HAP-1 (cell line): ENCODE data around the gene ACER3.
"Not testable (repeated sequence)": the region's sequence is repeated elsewhere in the genome, so short reads cannot be mapped to it uniquely, and the experiment has no call there.

Experiments
- DNase-seq, 2 experiments: peaks; one replicate each; pipeline ENCODE4 v3.0.0-alpha.2; 2016 to 2020; ENCODE audit warnings: low spot score in 2 of 2
- H3K27me3 ChIP-seq: fragments of 250-450 bp; sonication (Bioruptor Pico); 2 replicates; pipeline ENCODE4 v1.5.1; 2020; ENCODE audit warnings: low read depth, mild to moderate bottlenecking, moderate library complexity
- H3K36me3 ChIP-seq: fragments of 250-450 bp; sonication (Bioruptor Pico); replicated peaks from 2 replicates; pipeline ENCODE4 v1.5.1; 2020; ENCODE audit warnings: mild to moderate bottlenecking
- H3K4me1 ChIP-seq: fragments of 250-450 bp; sonication (Bioruptor Pico); 2 replicates; pipeline ENCODE4 v1.5.1; 2020; ENCODE audit warnings: mild to moderate bottlenecking
- H3K4me3 ChIP-seq: fragments of 250-450 bp; sonication (Bioruptor Pico); 2 replicates; pipeline ENCODE4 v1.5.1; 2020; ENCODE audit warnings: mild to moderate bottlenecking, moderate library complexity
- H3K9me3 ChIP-seq: fragments of 250-450 bp; sonication (Bioruptor Pico); 2 replicates; pipeline ENCODE4 v1.5.1; 2020; ENCODE audit warnings: mild to moderate bottlenecking, moderate library complexity
- in situ Hi-C: fragments of 300-500 bp; cut with MboI; formaldehyde crosslinking; loops from 3 replicates; pipeline ENCODE4 v1.14.3; 2020; ENCODE audit warnings: low sequenced_read_pairs, inconsistent platforms, mixed read lengths

The ACER3 gene

GRCh38 chr11:76860539-76861475 lies at the start of gene ACER3:
ACER3 (plus strand) TSS chr11:76860918; CDS start chr11:76860977, 59 bp downstream.
- Histone ChIP-seq H3K36me3 (no peaks in the 10 kb centered on the region; the same call in 1 of the 2 replicates), H3K27me3 (no peaks in the 10 kb centered on the region), H3K4me3 (peak within 1 kb of the TSS; percentile 89), H3K4me1 (peaks cover 14% of the 10 kb centered on the region), H3K9me3 (no peaks in the 10 kb centered on the region)
- in situ Hi-C loops, result no loop called here
- DNase-seq, result peak; percentile 88 to 95

DNA sequence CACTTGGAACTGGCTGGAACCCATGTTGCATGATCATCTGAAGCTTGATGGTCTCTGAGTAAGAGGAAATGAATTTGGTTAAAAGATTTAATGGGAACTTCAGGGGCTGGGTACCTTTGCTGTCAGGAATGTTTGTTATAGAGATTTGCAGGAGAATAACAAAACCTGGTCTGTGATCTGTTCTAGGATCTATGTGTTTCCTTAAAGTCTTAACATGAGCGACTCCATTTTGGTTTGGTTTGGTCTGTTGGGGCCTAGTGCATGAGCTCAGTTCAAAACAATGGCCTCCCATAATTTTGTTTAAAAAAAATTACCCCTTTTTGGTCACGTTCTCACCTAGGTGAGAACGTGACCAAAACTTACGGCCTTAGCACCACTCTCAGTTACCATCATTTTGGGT lies 49.5 kb upstream of the ACER3 start:
- in situ Hi-C loops, result no loop called here
- no peaks in the 10 kb centered on the region for H3K4me1 ChIP-seq
- no peak for DNase-seq
- H3K4me3 ChIP-seq, result no peak overlapping the region
- no peaks in the 10 kb centered on the region for H3K36me3 ChIP-seq
- H3K27me3 ChIP-seq, result no peaks in the 10 kb centered on the region
- peaks cover 9% of the 10 kb centered on the region for H3K9me3 ChIP-seq

DNA sequence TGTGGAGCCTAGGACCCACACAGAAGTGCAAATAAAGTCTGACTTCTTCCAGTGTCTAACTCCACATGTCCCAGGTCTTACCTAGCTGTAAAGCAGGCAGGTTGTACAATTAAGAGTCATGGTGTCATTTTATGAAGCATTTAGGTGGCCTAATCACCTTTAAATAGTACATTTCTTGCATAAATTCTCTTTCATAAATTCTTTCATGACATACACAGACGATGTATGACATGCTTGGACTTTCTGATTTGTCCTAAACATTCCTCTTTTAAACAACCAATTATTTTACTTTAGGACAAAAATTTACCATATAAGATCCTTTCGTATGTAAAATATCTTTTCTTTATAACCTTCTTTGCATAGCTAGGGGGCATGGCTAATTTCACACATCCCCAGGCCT lies 46.3 kb upstream of the ACER3 start:
- no peaks in the 10 kb centered on the region for H3K27me3 ChIP-seq
- no peak overlapping the region for H3K4me3 ChIP-seq
- no peak for DNase-seq
- H3K9me3 ChIP-seq, result peaks cover 9% of the 10 kb centered on the region
- in situ Hi-C loops, result no loop called here
- no peaks in the 10 kb centered on the region for H3K36me3 ChIP-seq
- H3K4me1 ChIP-seq, result no peaks in the 10 kb centered on the region

- H3K9me3 ChIP-seq, result peaks cover 11% of the 10 kb centered on the region
- H3K4me1 ChIP-seq, H3K4me3 ChIP-seq, DNase-seq, H3K27me3 ChIP-seq, in situ Hi-C loops, H3K36me3 ChIP-seq: not testable (repeated sequence)
These were observed 45.0 kb upstream of the ACER3 start for GRCh38 chr11:76815678-76816077.

- Histone ChIP-seq H3K9me3 (peaks cover 6% of the 10 kb centered on the region), H3K27me3 (no peaks in the 10 kb centered on the region), H3K4me3 (no peak overlapping the region), H3K36me3 (no peaks in the 10 kb centered on the region), H3K4me1 (no peaks in the 10 kb centered on the region)
- no peak for DNase-seq
- in situ Hi-C loops, result no loop called here
These were observed 40.5 kb upstream of the ACER3 start for GRCh38 chr11:76820184-76820566.

DNA sequence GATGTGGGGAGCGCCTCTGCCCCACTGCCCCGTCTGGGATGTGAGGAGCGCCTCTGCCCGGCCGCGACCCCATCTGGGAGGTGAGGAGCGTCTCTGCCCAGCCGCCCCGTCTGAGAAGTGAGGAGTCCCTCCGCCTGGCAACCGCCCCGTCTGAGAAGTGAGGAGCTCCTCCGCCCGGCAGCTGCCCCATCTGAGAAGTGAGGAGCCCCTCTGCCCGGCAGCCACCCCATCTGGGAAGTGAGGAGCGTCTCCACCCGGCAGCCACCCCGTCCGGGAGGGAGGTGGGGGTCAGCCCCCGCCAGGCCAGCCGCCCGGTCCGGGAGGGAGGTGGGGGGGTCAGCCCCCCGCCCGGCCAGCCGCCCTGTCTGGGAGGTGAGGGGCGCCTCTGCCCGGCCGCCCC lies 39.3 kb upstream of the ACER3 start:
- H3K27me3 ChIP-seq, H3K36me3 ChIP-seq, in situ Hi-C loops, DNase-seq, H3K4me3 ChIP-seq, H3K4me1 ChIP-seq, H3K9me3 ChIP-seq: not testable (repeated sequence)

GRCh38 chr11:76822406-76822805 lies 38.3 kb upstream of the ACER3 start:
- Histone ChIP-seq H3K36me3 (no peaks in the 10 kb centered on the region), H3K4me1 (no peaks in the 10 kb centered on the region)
- in situ Hi-C loops, result no loop called here

DNA sequence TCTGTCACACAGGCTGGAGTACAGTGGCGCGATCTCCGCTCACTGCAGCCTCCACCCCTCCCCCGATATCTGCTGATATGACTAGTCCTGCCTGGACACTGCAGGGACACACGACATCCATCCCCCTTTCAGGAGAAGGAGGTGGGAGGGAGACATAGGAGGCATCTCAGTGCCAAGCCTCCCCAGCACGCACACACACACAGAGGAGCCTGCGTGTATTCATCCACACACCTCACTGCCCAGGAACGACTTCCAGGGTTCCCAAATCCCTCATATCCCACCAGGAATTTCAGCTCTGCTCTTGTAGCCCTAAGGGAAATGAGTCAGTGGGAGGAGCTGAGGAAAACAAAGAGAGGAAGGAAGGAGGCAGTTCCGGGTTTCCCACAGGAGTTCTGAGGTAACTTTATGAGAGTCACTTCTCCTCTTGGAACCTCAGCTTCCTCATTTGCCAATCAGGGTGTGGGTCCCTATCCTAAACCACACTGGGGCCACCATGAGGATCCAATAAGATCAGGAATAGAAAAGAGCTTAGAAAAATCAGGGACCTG lies 37.2 kb upstream of the ACER3 start:
- DNase-seq, result peak in 1 of 2 experiments; percentile 46
- in situ Hi-C loops, result no loop called here

More at GRCh38 chr11:76822406-76822805, 38.3 kb upstream of the ACER3 start:
- H3K4me3 ChIP-seq, result no peak overlapping the region
- no peaks in the 10 kb centered on the region for H3K27me3 ChIP-seq
- 0 out of 2 replicates have a peak, but pooled peaks cover 2% of the 10 kb centered on the region for H3K9me3 ChIP-seq
- DNase-seq, result no peak

GRCh38 chr11:76824083-76824939 lies 36.4 kb upstream of the ACER3 start:
- no peaks in the 10 kb centered on the region for H3K27me3 ChIP-seq
- DNase-seq, result no peak
- H3K9me3 ChIP-seq, result 0 out of 2 replicates have a peak, but pooled peaks cover 2% of the 10 kb centered on the region
- H3K4me1 ChIP-seq, result no peaks in the 10 kb centered on the region
- in situ Hi-C loops, result no loop called here
- H3K36me3 ChIP-seq, result no peaks in the 10 kb centered on the region
- H3K4me3 ChIP-seq, result no peak overlapping the region

More for the DNA sequence above, 37.2 kb upstream of the ACER3 start:
- no peaks in the 10 kb centered on the region for H3K36me3 ChIP-seq
- H3K4me3 ChIP-seq, result no peak overlapping the region
- 0 out of 2 replicates have a peak, but pooled peaks cover 2% of the 10 kb centered on the region for H3K9me3 ChIP-seq
- no peaks in the 10 kb centered on the region for H3K4me1 ChIP-seq
- H3K27me3 ChIP-seq, result no peaks in the 10 kb centered on the region

GRCh38 chr11:76824980-76825725 lies 35.6 kb upstream of the ACER3 start:
- Histone ChIP-seq H3K27me3 (no peaks in the 10 kb centered on the region), H3K4me3 (no peak overlapping the region), H3K9me3 (0 out of 2 replicates have a peak, but pooled peaks cover 2% of the 10 kb centered on the region), H3K4me1 (no peaks in the 10 kb centered on the region), H3K36me3 (no peaks in the 10 kb centered on the region)
- no peak for DNase-seq
- in situ Hi-C loops, result no loop called here

DNA sequence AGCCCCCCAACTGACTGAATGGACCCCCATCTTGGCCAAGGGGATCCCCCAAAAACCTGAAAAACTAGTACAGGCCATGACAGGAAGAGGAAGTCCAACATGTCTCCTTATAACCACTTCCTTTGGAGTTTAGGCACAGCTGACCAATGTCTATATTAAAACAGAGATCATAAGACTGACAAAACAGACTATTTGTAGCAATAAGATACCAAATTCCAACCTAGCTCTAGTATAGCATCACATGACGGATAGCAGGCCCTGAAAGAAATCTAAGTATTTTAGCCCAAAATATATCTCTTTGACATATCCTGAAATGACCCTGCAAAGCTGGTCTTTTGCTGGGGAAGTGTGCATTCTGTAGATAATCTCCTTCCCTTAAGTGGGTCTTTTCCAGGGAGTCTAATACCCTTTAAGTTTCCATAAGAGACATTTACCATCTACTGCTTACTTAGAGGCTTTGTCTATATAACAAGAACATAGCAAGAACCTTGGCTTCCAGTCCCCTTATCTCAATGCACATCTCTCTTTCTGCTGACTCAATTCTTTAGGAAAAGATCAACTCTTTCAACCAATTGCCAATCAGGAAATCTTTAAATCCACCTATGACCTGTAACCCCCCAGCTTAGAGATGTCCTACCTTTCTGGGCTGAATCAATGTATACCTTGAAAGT lies 34.9 kb upstream of the ACER3 start:
- H3K4me3 ChIP-seq, result no peak overlapping the region
- H3K4me1 ChIP-seq, result no peaks in the 10 kb centered on the region
- no peaks in the 10 kb centered on the region for H3K27me3 ChIP-seq
- DNase-seq, result no peak
- no peaks in the 10 kb centered on the region for H3K36me3 ChIP-seq
- in situ Hi-C loops, result no loop called here
- H3K9me3 ChIP-seq, result no peaks in the 10 kb centered on the region

DNA sequence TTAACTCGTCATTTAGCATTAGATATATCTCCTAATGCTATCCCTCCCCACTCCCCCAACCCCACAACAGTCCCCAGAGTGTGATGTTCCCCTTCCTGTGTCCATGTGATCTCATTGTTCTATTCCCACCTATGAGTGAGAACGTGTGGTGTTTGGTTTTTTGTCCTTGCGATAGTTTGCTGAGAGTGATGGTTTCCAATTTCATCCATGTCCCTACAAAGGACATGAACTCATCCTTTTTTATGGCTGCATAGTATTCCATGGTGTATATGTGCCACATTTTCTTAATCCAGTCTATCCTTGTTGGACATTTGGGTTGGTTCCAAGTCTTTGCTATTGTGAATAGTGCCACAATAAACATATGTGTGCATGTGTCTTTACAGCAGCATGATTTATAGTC lies 34.2 kb upstream of the ACER3 start:
- H3K4me3 ChIP-seq, H3K36me3 ChIP-seq, H3K9me3 ChIP-seq, DNase-seq, in situ Hi-C loops, H3K27me3 ChIP-seq, H3K4me1 ChIP-seq: not testable (repeated sequence)

DNA sequence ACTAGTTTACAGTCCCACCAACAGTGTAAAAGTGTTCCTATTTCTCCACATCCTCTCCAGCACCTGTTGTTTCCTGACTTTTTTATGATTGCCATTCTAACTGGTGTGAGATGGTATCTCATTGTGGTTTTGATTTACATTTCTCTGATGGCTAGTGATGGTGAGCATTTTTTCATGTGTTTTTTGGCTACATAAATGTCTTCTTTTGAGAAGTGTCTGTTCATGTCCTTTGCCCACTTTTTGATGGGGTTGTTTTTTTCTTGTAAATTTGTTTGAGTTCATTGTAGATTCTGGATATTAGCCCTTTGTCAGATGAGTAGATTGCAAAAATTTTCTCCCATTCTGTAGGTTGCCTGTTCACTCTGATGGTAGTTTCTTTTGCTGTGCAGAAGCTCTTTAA lies 33.7 kb upstream of the ACER3 start:
- H3K4me3 ChIP-seq, in situ Hi-C loops, H3K9me3 ChIP-seq, H3K36me3 ChIP-seq, DNase-seq, H3K27me3 ChIP-seq, H3K4me1 ChIP-seq: not testable (repeated sequence)
